Measurements from ENCODE around the gene RAB30. TPM values are rescaled to one million over a fixed set of nuclear protein-coding genes. Genes with fewer than 3 reads are reported as not detected.
"Not testable (repeated sequence)": the region's sequence is repeated elsewhere in the genome, so short reads cannot be mapped to it uniquely, and the experiment has no call there.

Gene RAB30
- total RNA-seq, 2 donors from 2014 or later, result 8.4 to 15.8 TPM

- Histone ChIP-seq H3K4me1 (ENCODE audit: control insufficient read depth, insufficient read depth, low read length) (no peaks in the 10 kb centered on the region), H3K36me3 (ENCODE audit: control insufficient read depth, insufficient read depth, low read length) (no peaks in the 10 kb centered on the region), H3K27me3 (ENCODE audit: control insufficient read depth, insufficient read depth, low read length, poor library complexity, severe bottlenecking) (no peaks in the 10 kb centered on the region), H3K27ac (ENCODE audit: low read depth, low read length) (no peak overlapping the region), H3K9ac (ENCODE audit: extremely low read depth, low read length, poor library complexity, severe bottlenecking) (no peak overlapping the region), H3K4me3 (ENCODE audit: low read length) (no peak overlapping the region), H3K9me3 (ENCODE audit: control insufficient read depth, low read length) (no peaks in the 10 kb centered on the region)
- Mint-ChIP-seq H3K4me1 (no peaks in the 10 kb centered on the region), H3K9me3 (peaks cover 4% of the 10 kb centered on the region), H3K4me3 (no peak overlapping the region), H3K27ac (no peak overlapping the region), H3K27me3 (ENCODE audit: insufficient read depth) (no peaks in the 10 kb centered on the region), H3K36me3 (ENCODE audit: low read depth) (no peaks in the 10 kb centered on the region)
- TF ChIP-seq CTCF (conservative IDR thresholded peaks at IDR 0.05), result no peak
- DNase-seq, result no peak
- 87 to 94% methylated on average over 3 to 4 of the region's 4 CpGs for WGBS, 2 experiments (ENCODE audit: insufficient coverage in 1 of 2, insufficient read length in 1 of 2)
These were observed 101.9 kb downstream of the RAB30 start for GRCh38 chr11:82969811-82970210.

GRCh38 chr11:82967381-82967780, 104.3 kb downstream of the RAB30 start:
- Histone ChIP-seq H3K4me1 (ENCODE audit: control insufficient read depth, insufficient read depth, low read length) (no peaks in the 10 kb centered on the region), H3K36me3 (ENCODE audit: control insufficient read depth, insufficient read depth, low read length) (no peaks in the 10 kb centered on the region), H3K27ac (ENCODE audit: low read depth, low read length) (no peak overlapping the region), H3K9ac (ENCODE audit: extremely low read depth, low read length, poor library complexity, severe bottlenecking) (no peak overlapping the region), H3K27me3 (ENCODE audit: control insufficient read depth, insufficient read depth, low read length, poor library complexity, severe bottlenecking) (no peaks in the 10 kb centered on the region), H3K9me3 (ENCODE audit: control insufficient read depth, low read length) (no peaks in the 10 kb centered on the region), H3K4me3 (ENCODE audit: low read length) (no peak overlapping the region)
- Mint-ChIP-seq H3K36me3 (ENCODE audit: low read depth) (no peaks in the 10 kb centered on the region), H3K27ac (no peak overlapping the region), H3K9me3 (peaks cover 4% of the 10 kb centered on the region), H3K4me1 (no peaks in the 10 kb centered on the region), H3K27me3 (ENCODE audit: insufficient read depth) (peaks cover 7% of the 10 kb centered on the region), H3K4me3 (no peak overlapping the region)
- no peak for TF ChIP-seq CTCF (conservative IDR thresholded peaks at IDR 0.05)
- DNase-seq, result no peak
- WGBS, 2 experiments (ENCODE audit: insufficient coverage in 1 of 2, insufficient read length in 1 of 2), result 69 to 87% methylated on average over 3 to 4 of the region's 4 CpGs

GRCh38 chr11:82962021-82962420, 109.7 kb downstream of the RAB30 start:
- H3K27ac ChIP-seq (ENCODE audit: low read depth, low read length); H3K9me3 ChIP-seq (ENCODE audit: control insufficient read depth, low read length); H3K4me3 ChIP-seq (ENCODE audit: low read length); H3K27me3 ChIP-seq (ENCODE audit: control insufficient read depth, insufficient read depth, low read length, poor library complexity, severe bottlenecking); H3K27me3 Mint-ChIP-seq (ENCODE audit: insufficient read depth); H3K36me3 ChIP-seq (ENCODE audit: control insufficient read depth, insufficient read depth, low read length); H3K4me1 ChIP-seq (ENCODE audit: control insufficient read depth, insufficient read depth, low read length); H3K9ac ChIP-seq (ENCODE audit: extremely low read depth, low read length, poor library complexity, severe bottlenecking); H3K27ac Mint-ChIP-seq; H3K4me1 Mint-ChIP-seq; H3K4me3 Mint-ChIP-seq; H3K36me3 Mint-ChIP-seq (ENCODE audit: low read depth); H3K9me3 Mint-ChIP-seq; DNase-seq: not testable (repeated sequence)

- Histone ChIP-seq H3K27me3 (ENCODE audit: control insufficient read depth, insufficient read depth, low read length, poor library complexity, severe bottlenecking) (no peaks in the 10 kb centered on the region), H3K27ac (ENCODE audit: low read depth, low read length) (no peak overlapping the region), H3K9me3 (ENCODE audit: control insufficient read depth, low read length) (no peaks in the 10 kb centered on the region), H3K36me3 (ENCODE audit: control insufficient read depth, insufficient read depth, low read length) (no peaks in the 10 kb centered on the region), H3K4me1 (ENCODE audit: control insufficient read depth, insufficient read depth, low read length) (no peaks in the 10 kb centered on the region), H3K4me3 (ENCODE audit: low read length) (no peak overlapping the region), H3K9ac (ENCODE audit: extremely low read depth, low read length, poor library complexity, severe bottlenecking) (no peak overlapping the region)
- H3K4me1 Mint-ChIP-seq, result peaks cover 15% of the 10 kb centered on the region
- 86 to 97% methylated on average over 1 to 2 of the region's 2 CpGs for WGBS, 2 experiments (ENCODE audit: insufficient coverage in 1 of 2, insufficient read length in 1 of 2)
- no peaks in the 10 kb centered on the region for H3K9me3 Mint-ChIP-seq
- DNase-seq, result no peak
- H3K27me3 Mint-ChIP-seq (ENCODE audit: insufficient read depth), result peaks cover 7% of the 10 kb centered on the region
- no peak overlapping the region for H3K27ac Mint-ChIP-seq
- no peak overlapping the region for H3K4me3 Mint-ChIP-seq
- no peak for TF ChIP-seq CTCF (conservative IDR thresholded peaks at IDR 0.05)
- no peaks in the 10 kb centered on the region for H3K36me3 Mint-ChIP-seq (ENCODE audit: low read depth)
These were observed 110.9 kb downstream of the RAB30 start for GRCh38 chr11:82960779-82961143.
